Measurements from ENCODE around the gene MRE11. TPM values are rescaled to one million over a fixed set of nuclear protein-coding genes. Genes with fewer than 3 reads are reported as not detected.

Gene MRE11
- total and polyA plus RNA-seq, 9 of the 15 experiments (the other 6 are each of a cell fraction or from before 2014, with no cell fraction given), result 18.3 to 45.2 (median 29.1) TPM

DNA sequence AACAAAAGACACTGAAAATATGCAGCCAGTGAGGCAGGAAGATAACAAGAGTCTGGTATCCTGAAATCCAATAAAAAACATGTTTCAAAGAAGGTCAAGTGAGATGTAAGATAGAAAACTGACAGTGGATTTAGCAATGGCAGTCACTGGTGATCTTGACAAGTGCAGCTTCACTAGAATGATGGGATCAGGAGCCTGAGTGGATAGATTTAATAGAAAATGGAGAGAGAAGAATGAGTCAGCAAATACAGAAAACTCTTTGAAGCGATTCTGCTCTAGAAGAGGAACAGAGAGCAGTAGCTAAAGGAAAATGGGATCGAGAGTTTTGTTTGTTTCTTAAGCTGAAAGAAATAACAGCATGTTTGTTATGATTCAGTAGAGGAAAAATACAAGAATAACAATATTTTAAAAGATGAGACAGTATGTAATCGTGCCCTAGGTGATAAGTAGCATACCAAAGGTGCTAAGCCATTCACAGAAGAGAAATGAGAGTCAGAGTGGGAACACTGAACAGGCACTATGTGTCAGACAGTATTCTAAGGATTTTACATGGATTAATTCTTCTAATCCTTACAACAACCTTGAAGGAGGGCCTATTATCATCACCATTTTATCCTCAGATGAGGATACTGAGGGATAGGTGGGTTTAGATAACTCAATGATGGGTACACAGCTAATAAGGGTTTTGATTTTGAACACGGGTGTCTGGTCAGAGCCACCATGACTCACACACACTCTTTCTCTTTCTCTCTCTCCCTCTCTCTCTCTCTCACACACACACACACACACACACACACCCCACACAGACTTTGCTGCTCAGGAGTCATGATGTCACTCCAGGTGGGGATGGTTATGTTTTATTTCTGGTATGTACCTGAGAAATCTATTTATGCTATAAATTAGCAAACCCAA lies 36.3 kb downstream of the MRE11 start:
- BruUV-seq (replicated peaks), result no TSS peak
- ATAC-seq (peak; percentile 84), DNase-seq (ENCODE audit: extremely low read depth in 1 of 4, low spot score in 3 of 4) (peak in 2 of 4 experiments; percentile 22 to 34), FAIRE-seq (no peak)
- intact Hi-C loops (cut with micrococcal nuclease) (no loop called here), in situ Hi-C loops (cut with MboI) (no loop called here)
- Histone ChIP-seq H3K4me2 (ENCODE audit: insufficient read depth, low read length) (peak overlapping the region; percentile 21; the same call in 1 of the 2 replicates), H3K36me3 (ENCODE audit: control insufficient read depth, insufficient read depth, low read length) (peaks cover 32% of the 10 kb centered on the region; the same call in 2 of the 3 replicates), H3K27ac (ENCODE audit: extremely low read depth, low read depth, low read length) (peak overlapping the region; percentile 42; the same call in 1 of the 3 replicates), H3K4me1 (replicated peaks in 1 of 2; ENCODE audit: control insufficient read depth in 2 of 2, insufficient read depth in 2 of 2, low read length in 2 of 2) (peaks cover 0 to 6% of the 10 kb centered on the region in 2 experiments; a peak in 2 of 5 replicates), H4K20me1 (replicated peaks; ENCODE audit: control insufficient read depth, insufficient read depth, low read length) (no peaks in the 10 kb centered on the region), H3K79me2 (ENCODE audit: control insufficient read depth, insufficient read depth, low read length) (no peaks in the 10 kb centered on the region), H3K9me3 (replicated peaks; ENCODE audit: control insufficient read depth, insufficient read depth, low read depth, low read length) (no peaks in the 10 kb centered on the region), H3K9me1 (ENCODE audit: control insufficient read depth, insufficient read depth, low read length) (no peaks in the 10 kb centered on the region), H3K9ac (ENCODE audit: insufficient read depth in 1 of 2, low read depth in 2 of 2, low read length in 2 of 2) (no peak overlapping the region), H3K4me3 (no peak overlapping the region), H2AFZ (ENCODE audit: low read depth, low read length) (0 out of 2 replicates have a peak overlapping the region, but pooled peaks have one; percentile 32), H3K27me3 (ENCODE audit: control insufficient read depth in 2 of 2, insufficient read depth in 2 of 2, low read length in 2 of 2) (no peaks in the 10 kb centered on the region)
- CTCF ChIA-PET (ENCODE audit: low intra/inter-chr PET ratio), result no interaction called here
- POLR2A ChIA-PET, result interaction anchor here (1.3 kb wide), 1 partner anchor 14 kb away, joined by 6 read pairs; no protein-coding TSS in a partner anchor
- WGBS (ENCODE audit: insufficient coverage, low coverage, missing lambda C conversion rate), result 10% methylated on average over 4 of the region's 4 CpGs
- TF ChIP-seq MAFG (tag; conservative IDR thresholded peaks at IDR 0.05) (peak; percentile 99), RNF2 (IDR thresholded peaks at IDR 0.05) (no peak), HMG20B (CRISPR knock-in tag; IDR thresholded peaks at IDR 0.05) (no peak), ATF7 (IDR thresholded peaks at IDR 0.05) (no peak), NFE2L1 (tag; IDR thresholded peaks at IDR 0.05; ENCODE audit: borderline replicate concordance, low read depth) (peak; percentile 94), RBBP5 (IDR thresholded peaks at IDR 0.05; ENCODE audit: borderline replicate concordance, insufficient read depth, low read length, poor library complexity, severe bottlenecking) (no peak), MCM7 (IDR thresholded peaks at IDR 0.05) (no peak), EHMT2 (IDR thresholded peaks at IDR 0.05) (no peak; the same call in 1 of the 2 replicates), TCF15 (CRISPR knock-in tag; IDR thresholded peaks at IDR 0.05) (no peak), XRCC4 (IDR thresholded peaks at IDR 0.05; ENCODE audit: extremely low read depth, insufficient read depth, insufficient read length) (no peak), HDGF (IDR thresholded peaks at IDR 0.05) (no peak), CHD4 (IDR thresholded peaks at IDR 0.05; ENCODE audit: insufficient read depth, insufficient replicate concordance, low read depth, low read length, poor library complexity, severe bottlenecking) (no peak), NR2C2 (CRISPR knock-in tag; IDR thresholded peaks at IDR 0.05) (no peak), NR2C2 (tag; IDR thresholded peaks at IDR 0.05) (no peak), FOSL1 (tag; conservative IDR thresholded peaks at IDR 0.05) (peak; percentile 55), RAD21 (CRISPR knock-in tag; conservative IDR thresholded peaks at IDR 0.05 in 1 of 2, IDR thresholded peaks at IDR 0.05 in 1 of 2) (no peak), ZNF695 (CRISPR knock-in tag; IDR thresholded peaks at IDR 0.05) (no peak), C11orf30 (IDR thresholded peaks at IDR 0.05; ENCODE audit: low read depth) (peak; percentile 95)
- TF ChIP-seq, protein P1, sequence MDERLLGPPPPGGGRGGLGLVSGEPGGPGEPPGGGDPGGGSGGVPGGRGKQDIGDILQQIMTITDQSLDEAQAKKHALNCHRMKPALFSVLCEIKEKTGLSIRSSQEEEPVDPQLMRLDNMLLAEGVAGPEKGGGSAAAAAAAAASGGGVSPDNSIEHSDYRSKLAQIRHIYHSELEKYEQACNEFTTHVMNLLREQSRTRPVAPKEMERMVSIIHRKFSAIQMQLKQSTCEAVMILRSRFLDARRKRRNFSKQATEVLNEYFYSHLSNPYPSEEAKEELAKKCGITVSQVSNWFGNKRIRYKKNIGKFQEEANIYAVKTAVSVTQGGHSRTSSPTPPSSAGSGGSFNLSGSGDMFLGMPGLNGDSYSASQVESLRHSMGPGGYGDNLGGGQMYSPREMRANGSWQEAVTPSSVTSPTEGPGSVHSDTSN (CRISPR knock-in tag; IDR thresholded peaks at IDR 0.05; ENCODE audit: low read depth), result no peak
- TF ChIP-seq, protein P1 (tag; conservative IDR thresholded peaks at IDR 0.05; ENCODE audit: low read depth), result peak; percentile 68

All from K562 (cell line).